ENCODE results near the gene GALNT2.

GALNT2 gene

DNA sequence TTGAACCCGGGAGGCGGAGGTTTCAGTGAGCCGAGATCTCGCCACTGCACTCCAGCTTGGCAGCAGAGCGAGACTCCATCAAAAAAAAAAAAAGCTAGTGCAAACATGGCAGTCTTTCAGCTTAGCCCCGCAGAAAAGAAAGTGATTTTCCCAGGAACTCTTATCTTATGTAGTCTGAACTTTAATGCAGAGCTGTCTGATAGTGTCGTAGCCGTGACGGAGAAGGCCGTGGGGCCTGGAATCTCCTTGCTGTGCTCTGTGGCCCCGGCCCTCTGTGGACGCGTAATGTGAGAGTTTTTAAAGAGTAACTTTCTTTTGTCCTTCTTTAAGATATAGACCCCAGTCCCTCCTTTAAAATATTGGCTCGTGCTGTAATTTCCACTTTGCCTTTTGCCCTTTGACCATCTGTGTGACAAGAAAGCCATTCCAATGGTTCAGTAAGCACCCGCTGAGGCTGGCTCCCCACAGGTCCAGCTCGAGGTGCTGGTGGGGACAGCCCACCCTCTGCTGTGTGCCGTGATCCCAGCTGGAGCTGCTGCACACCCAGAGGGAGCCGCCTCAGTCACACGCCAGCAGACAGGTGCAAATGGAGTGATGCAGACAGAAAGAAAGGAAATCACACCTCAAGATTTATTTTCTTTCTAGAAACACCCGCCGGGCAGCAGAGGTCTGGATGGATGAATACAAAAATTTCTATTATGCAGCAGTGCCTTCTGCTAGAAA is 195.1 kb downstream of the GALNT2 start:
- no peak for DNase-seq (ENCODE audit: low read depth)

DNA sequence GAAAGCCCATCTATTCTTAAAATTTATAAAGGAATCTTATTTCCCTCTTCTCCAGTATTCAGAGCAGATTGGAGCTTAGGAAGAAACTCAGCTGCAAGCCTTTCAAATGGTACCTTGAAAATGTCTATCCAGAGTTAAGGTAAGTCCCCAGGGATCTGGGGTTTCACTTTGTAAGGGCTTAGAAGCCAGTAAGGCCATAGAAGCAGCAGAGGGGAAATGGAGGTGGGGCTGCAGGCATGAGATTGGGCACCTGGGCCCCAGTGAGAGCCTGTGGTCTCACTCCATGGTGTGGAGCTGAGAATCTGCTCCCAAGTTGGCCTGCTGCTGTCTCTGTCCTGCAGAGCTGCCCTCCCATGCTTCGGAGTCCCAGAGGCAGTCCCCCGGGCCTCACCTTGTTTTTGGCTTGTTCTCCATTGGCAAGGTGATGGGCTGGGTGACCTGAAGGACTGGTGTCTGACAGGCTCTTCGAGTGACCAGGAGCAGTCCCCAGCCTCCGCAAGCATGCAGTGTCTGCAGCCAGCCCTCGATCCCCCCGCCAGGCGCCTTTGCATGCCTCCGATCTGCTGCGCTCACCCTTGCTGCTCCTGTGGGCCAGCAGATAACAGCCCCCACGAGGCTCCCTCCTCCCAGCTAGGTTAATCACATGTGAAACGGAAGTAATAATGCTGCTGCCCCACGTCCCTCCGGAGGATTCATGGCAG is 196.0 kb downstream of the GALNT2 start:
- DNase-seq (ENCODE audit: low read depth), result no peak

DNA sequence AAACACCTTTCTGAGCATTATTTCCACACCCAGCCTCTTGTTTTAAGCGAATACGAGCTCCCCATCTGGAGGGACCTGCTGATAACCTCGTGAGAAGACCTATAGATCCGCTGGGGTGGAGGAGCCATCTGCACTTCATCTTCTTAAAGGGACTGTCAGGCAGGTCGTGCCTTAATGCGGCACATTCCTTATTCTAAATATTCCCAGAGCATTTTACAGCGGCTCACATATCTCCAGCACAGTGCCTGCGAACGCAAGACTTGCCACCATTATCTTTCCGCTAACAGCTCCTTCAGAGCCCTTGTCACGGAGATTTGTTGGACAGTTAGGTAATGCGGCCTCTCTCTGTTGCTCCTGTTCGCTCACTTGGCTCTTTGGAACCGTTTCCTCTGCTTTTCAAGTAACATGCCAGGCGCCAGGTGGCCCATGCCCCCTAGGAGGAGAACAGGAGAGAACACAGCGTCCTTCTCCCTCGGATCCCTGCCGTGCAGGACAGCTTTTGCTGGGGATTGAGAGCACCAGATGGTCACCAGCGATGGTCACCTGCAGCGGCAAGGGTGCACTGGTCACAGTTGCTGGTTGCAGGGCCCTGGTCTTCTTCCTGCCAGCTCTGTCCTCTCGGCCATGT is 196.6 kb downstream of the GALNT2 start:
- DNase-seq (ENCODE audit: low read depth), result no peak

DNA sequence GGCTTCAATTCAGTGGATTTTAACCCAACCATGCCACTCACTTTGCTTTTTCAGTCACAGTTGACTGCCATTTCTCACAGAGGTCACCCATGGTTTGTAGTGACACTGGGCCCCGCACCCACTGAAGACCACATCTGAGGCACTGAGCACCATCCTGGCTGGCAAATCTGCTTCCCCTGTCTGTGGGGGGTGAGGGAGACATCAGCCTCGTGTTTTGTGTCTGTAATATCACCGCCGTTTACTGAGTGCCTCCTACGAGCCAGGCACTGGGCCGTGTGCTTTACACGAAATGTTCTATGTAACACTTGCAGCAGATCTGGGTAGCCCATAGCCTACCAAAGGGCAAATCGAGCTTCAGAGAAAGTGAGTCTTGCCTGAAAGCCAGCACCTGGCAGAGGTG is 197.3 kb downstream of the GALNT2 start:
- DNase-seq (ENCODE audit: low read depth), result no peak

DNA sequence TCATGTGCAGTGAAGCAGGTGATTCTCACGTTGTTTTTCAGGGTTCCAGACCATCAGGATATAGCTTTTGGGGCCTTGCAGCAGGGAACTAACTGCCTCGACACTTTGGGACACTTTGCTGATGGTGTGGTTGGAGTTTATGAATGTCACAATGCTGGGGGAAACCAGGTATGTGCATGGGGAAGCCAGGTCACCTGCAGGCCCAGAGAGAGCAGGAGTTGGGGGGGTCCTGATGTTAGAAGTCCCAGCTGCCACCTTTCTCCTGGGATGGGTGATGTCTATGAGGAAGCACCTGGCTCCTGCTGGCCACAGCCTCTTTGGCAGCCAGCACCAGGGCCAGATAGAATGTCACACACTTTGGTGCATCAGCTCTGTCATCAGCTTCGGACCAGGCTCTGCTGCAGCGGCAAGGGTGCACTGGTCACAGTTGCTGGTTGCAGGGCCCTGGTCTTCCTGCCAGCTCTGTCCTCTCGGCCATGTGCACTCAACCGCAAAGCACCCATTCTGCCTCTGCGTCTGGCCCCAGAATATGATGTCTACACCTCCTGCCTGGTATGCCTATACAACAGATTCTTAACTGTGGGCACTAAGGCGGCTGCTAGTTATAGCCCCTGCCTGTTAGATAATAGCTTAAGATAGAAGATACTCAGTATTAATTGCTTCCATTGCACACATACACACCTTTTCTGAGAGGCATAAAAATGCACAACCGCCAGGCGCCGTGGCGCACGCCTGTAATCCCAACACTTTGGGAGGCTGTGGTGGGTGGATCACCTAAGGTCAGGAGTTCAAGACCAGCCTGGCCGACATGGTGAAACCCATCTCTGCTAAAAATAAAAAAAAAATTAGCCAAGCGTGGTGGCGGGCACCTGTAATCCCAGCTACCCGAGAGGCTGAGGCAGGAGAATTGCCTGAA is 198.4 kb downstream of the GALNT2 start:
- DNase-seq (ENCODE audit: low read depth), result no peak

DNA sequence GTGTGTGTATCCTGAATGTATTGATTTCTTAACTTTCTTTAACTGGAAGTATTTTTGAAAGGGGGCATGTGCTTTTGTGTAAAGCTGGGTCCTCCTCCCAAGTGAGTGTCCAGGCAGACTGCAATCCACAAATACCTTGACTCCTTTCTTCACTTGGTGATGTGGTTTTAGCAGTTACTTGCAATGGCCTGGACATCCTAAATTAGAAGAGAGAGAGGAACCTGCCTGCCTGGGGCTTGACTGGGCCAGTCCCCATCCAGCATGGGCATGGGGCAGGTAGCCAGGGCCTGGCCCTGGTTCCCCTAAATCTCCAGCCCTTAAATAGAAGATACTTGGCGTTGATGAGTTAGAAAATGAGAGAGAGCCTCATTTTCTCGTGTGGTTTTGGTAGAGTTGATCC is 199.4 kb downstream of the GALNT2 start:
- DNase-seq (ENCODE audit: low read depth), result no peak

DNA sequence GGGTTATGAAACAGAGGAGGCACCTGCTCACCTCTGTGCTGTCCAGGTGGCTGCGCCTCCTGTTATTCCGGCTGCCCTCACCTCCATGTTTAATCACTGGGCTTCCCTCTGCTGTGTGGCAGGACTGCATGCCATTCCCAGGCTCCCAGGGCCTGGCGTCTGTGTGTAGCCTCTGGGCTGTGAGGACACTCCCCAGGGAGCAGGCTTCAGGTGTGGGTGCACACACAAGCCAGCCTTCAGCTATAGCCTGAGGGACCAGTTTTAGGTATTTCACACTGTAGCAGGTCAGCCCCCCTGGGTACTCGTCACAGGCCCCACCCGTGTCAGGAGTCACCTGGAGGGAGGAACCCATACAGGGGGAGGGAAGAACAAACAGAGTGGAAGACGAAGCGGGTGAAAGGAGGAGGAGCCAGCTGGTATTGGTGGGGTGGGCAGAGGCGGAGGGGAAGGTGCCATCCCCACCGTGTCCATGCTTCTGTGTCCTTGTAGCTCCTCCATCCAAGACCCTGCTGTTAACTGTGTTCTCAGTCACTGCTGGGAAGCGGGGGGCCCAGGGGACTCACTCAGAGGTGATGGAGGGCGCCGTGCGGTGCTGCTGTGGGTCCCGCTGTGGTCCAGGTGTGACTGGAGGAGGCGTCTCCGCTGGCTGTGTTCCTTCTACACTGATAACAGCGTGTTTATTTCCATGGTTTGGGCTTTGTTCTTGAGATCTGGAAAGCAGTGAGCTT is 200.5 kb downstream of the GALNT2 start:
- no peak for DNase-seq (ENCODE audit: low read depth)

DNA sequence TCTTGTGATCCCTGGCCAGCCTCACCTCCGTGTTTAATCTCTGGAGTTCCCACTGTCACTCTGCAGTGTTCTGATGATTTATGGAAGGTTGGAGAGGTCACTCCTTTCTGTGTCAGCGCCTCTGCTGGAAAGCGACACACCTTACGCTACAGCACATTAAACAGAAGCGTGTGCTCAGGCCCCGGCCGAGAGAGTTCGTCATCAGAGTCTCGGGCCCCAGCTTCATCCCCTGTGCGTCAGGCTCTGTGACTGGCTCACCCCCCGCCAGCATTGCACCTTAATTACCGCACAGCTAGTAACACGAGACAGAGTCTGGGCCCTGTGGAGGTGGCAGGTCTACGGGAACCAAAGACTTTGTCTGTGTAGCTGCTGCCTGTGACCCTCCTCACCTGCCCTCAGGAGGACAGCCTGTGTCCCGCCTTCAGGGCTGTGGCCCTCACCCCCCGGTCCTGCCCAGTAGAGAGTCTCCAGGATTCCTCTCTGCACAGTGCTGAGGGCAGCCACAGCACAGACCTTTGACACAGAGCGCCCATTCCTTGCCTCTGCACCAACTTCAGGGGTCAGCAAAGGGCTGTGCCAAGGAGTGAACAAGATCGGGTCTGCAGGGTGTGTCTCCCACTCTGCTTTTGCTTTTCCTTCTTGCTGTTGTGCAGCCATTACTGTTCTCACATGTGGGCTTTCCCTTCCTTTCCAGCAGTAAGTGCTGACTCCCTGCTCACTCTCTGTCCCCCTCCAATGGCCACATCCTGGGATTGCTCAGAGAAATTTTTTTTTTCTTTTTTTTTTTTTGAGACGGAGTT is 201.5 kb downstream of the GALNT2 start:
- DNase-seq (ENCODE audit: low read depth), result no peak

DNA sequence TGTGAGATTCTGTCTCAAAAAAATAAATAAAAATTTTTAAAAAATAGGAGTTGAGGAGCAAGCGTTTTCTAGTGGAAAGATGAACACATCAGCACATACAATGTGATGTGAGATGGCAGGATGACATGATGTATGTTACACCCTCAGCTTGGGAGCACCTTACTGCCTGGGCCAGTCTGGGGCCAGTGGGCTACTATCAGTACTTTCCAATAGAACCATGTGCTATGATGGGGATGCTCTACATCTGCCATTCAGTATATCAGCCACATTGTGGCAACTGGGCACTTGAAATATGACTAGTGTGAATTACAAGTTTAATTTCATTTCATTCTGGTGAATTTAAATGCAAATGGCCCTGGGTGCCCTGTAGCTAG is 203.1 kb downstream of the GALNT2 start:
- DNase-seq (ENCODE audit: low read depth), result no peak

DNA sequence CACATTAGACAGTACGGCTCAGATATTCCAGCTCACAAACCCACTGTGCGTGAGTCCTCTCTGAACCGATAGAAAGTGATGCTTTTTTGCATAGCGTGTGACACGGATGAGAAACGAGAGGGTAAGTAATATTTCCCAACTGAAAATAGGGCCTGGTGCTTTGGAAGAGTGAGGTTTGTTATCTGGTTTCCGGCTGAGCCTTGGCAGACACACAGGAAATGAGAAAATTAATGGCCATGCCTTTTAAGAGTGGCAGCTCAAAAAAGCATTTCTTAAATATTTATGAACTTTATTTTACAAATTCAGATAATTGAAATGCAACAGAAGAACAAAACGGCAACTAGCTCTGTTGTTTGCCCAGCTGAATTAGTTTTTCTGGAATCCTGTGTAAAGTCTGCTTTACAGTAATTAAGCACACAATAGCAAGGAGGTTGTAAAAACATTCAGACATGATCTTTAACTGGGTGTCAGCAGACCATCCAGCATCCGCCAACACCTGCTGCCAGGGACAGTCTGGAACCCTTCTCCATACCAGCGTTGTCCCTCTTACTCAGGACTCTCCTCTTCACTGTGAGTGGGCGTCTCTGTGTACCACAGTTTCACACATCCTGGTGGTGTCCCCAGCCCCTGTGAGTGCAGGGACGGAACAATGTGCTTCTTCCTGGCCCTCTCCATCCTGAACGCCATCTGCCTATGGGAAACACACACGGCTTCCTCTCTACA is 203.7 kb downstream of the GALNT2 start:
- peak; percentile 21 for DNase-seq (ENCODE audit: low read depth)

DNA sequence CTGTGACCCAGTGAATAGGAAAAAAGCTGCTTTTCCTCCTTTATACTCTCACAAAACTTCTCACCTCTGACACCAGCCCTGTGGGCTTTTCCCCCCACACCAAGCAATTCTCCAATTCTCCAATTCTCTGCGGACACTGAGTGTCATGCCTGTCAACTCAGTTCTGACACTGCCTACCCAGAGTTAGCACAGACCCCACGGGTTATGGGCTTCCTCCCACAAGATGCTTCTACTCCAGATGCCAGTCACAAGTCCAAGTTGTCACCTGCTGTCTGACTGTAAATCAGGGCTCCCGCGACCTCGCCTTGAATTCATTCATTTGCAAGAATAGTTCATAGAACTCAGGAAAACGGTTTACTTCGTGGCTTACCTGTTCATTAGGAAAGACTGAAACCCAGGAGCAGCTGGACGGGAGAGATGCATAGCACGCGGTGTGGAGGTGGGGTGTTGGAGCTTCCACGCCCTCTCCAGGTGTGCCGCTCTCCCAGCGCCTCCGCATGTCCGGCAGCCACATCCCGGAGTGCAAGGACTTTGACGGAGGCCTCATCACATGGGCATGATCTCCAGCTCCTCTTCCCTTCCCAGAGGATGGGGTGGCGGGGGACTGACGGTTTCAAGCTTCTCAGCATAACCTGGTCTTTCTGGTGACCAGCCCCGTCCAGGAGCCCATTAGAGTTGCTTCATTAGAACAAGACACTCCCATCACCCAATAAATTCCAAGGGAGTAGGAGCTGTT is 204.4 kb downstream of the GALNT2 start:
- no peak for DNase-seq (ENCODE audit: low read depth)

DNA sequence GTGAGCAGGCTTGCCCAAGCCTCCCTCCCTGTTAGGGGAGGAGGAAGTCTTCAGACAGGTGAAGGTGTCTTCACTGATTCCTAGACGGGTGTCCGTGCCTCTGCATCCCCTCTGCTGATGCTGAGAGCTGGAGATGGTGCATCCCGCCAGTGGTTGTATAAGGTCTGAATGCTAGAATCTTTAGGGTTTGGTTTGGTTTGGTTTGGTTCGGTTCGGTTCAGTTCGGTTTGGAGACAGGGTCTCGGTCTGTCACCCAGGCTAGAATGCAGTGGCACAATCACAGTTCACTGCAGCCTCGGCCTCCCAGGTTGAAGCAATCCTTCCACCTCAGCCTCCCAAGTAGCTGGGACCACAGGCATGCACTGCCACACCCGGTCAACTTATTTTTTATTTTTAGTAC is 205.5 kb downstream of the GALNT2 start:
- no peak for DNase-seq (ENCODE audit: low read depth)

DNA sequence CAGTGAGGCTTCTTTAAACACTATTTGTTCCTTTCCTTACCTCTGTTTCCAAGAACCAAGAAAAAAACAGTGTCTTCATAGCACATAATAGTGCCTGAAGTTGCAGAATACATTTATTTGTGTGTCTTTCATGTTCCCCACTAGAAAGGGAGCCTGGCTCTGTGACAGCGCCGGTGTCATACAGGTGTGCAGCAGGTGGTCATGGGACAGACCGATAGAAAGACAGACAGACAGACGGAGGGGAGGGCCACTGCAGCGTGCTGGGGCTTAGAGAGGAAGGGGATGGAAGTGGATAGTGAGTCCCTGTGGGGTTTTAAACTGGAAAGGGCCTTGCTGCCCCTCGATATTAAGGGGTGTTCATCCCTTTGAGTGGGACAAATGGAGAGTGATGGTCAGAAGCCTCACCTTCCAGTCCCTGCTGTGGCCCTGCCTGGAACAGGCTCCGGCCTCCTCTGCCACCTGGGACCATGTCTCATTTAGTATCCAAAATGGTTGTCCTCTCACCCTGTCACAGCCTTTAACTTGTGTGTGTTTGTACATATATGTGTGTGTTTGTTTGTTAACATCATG is 206.2 kb downstream of the GALNT2 start:
- DNase-seq (ENCODE audit: low read depth), result no peak

DNA sequence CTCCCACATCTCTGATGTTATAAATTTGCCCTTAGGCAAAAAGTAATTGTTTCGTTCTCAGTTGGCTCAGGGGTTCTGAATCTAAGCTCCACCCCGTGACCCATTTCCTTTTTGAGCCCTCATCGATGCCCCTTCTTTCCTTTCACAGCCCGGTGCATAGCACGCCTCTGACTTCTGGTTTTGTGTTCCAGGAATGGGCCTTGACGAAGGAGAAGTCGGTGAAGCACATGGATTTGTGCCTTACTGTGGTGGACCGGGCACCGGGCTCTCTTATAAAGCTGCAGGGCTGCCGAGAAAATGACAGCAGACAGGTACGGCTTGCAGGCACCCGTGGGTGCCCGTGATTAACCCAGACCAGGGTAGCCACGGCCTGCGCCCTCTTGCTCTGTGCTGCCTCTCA is 207.2 kb downstream of the GALNT2 start:
- DNase-seq (ENCODE audit: low read depth), result no peak

DNA sequence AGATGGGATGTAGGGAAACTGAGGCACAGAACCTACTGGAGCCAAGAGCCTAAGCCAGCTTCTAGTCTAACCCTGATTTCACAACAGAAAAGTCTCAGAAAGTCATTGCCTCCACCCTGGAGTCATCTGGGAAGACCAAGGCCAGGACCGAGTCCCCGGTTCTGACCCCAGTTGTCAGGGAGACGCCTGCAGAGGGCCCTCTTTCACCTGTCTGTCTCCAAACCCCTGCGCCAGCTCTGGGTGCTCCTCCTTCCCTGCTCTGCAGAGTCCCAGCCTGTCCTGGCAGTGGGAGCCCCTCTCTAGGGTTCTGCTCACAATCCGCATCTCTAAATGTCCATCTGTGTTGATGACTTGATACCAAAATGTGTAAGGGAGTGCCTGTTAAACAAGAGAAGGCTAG is 209.4 kb downstream of the GALNT2 start:
- no peak for DNase-seq (ENCODE audit: low read depth)

DNA sequence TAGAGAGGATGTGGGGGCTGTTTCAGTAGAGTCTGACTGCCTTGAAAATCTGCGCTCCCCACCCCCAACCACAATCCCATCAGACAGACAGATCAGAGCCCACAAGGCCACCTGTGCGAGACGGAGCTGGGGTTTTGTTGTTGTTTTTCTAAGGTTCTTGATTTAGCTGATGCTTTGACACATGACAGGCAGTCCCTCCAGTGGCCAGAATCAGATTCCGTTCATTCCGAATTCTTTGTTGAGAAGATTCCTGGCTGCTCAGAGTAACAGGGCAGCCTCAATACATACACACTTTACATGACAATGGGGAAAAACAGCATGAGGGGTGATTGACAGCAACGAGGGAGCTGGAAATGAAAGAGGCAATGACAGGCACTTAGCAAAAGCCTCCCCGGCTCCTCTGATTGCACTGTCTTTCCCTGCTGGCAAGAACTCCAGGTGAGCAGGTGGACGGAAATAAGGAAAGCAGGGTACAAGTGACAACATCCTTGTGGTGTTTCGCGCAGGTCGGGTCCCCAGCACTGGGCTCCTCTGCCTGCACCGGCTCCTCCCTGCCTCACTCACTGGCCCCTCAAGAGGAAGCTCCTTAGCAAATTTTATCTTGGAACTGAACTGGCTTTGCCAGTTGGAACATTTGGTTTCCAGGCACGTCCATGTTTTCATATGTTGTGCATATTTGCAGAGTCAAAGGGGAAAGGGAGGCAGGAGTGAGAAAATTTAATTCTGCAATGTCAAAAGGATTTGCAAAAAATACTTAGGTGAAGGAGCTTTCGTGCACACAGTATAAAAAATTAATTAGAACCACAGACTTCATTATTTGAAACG is 210.4 kb downstream of the GALNT2 start:
- DNase-seq (ENCODE audit: low read depth), result no peak

DNA sequence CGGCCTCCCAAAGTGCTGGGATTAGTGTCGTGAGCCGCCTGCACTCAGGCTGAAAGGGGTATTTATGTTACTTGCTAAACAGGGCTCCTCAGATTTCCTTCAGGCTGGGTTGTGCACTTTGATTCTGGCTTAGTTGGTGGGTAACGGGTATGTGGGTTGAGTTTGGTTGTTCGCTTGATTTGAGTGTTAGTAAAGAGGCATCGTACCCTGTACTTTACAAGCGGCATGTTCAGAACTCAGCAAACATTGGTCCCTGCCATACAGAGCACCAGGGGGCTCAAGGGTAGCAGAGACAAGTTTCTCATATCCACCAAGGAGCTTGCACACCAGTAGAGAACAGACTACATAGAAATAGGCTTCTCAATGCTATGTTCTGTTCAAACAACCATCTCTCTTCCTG is 211.3 kb downstream of the GALNT2 start:
- DNase-seq (ENCODE audit: low read depth), result no peak

DNA sequence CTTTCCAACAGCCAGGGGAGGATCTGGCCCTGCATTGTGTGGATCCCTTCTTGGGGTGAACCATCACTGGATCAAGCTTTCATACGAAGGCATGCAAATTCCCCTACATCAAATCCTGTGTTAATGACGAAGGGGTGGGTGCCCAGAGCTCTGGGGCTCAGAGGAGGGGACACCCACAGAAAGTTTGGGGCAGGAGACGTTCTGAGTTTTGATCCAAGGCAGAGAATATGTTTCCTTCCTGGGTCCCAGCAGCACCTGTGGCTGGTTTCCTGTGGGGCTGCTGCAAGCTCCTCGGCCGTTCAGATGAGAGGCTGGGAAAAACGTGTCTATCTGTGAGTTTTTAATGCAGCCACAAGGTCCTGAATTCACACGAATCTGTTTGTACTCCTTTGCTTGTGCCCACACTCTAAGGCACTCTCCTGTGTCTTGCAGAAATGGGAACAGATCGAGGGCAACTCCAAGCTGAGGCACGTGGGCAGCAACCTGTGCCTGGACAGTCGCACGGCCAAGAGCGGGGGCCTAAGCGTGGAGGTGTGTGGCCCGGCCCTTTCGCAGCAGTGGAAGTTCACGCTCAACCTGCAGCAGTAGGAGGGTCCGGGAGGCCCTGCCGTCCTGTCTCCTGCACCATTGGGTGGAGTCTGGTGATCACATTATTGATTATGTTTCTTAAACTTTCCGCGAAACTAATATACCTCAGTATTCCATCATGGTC is 212.0 kb downstream of the GALNT2 start:
- no peak for DNase-seq (ENCODE audit: low read depth)
